Endothelial cell of umbilical vein (primary cell): ENCODE results near the gene DEFB131A. TPM values are rescaled to one million over a fixed set of nuclear protein-coding genes. Genes with fewer than 3 reads are reported as not detected.
"Not testable (repeated sequence)": the region's sequence is repeated elsewhere in the genome, so short reads cannot be mapped to it uniquely, and the experiment has no call there.

Source experiments
- BruUV-seq: library from RNA; stranded (reverse); fragments of 400-500 nt; replicated peaks from 2 replicates; lab custom pipeline; 2021; lab: Mats Ljungman, UMichigan
- CTCF ChIA-PET: fragments of 300-600, 350-600 bp; sonication (Branson Sonifier 250); formaldehyde crosslinking; loops from one replicate; lab custom pipeline; 2021; ENCODE audit warnings: antibody characterized with exemption, inconsistent platforms; lab: Charles Lee
- POLR2A ChIA-PET: fragments of 300-600, 350-600 bp; sonication (Branson Sonifier 250); formaldehyde crosslinking; loops from one replicate; lab custom pipeline; 2021; ENCODE audit warnings: antibody characterized with exemption, inconsistent platforms; lab: Charles Lee
- DNase-seq: peaks from one replicate; pipeline ENCODE4 v3.0.0-alpha.2; 2011; ENCODE audit warnings: low read depth, low spot score
- FAIRE-seq: peaks from 2 replicates; lab custom pipeline; 2011; peaks lifted over from hg19 to GRCh38; lab: Jason Lieb, UNC
- H2AFZ ChIP-seq: 2 replicates; pipeline ENCODE4 v1.6.0; 2012; ENCODE audit warnings: low read depth, low read length, control low read depth, inconsistent platforms
- H3K27ac ChIP-seq: 2 replicates; pipeline ENCODE4 v1.5.1; 2011; ENCODE audit warnings: low read depth, mild to moderate bottlenecking, control low read depth, low read length, moderate library complexity; ENCODE audit not compliant: insufficient read depth
- H3K27me3 ChIP-seq, 2 experiments: 2 replicates each; pipeline versions ENCODE4 v1.6.0 to v1.6.1; 2011; ENCODE audit warnings: low read length in 2 of 2, mixed read lengths in 1 of 2; ENCODE audit not compliant: control insufficient read depth in 2 of 2, insufficient read depth in 2 of 2
- H3K36me3 ChIP-seq, 2 experiments: 2 replicates in 1 of 2; 3 replicates in 1 of 2; pipeline ENCODE4 v1.5.1; 2011; ENCODE audit warnings: low read length in 2 of 2, mild to moderate bottlenecking in 1 of 2, moderate library complexity in 1 of 2; ENCODE audit not compliant: control insufficient read depth in 2 of 2, insufficient read depth in 2 of 2; ENCODE audit errors: extremely low read depth in 1 of 2
- H3K4me1 ChIP-seq: 3 replicates; pipeline ENCODE4 v1.5.1; 2011; ENCODE audit warnings: mild to moderate bottlenecking, low read length; ENCODE audit not compliant: control insufficient read depth, insufficient read depth; ENCODE audit errors: extremely low read depth
- H3K4me2 ChIP-seq: 2 replicates; pipeline ENCODE4 v1.6.1; 2011; ENCODE audit warnings: low read length, control low read depth, mixed read lengths; ENCODE audit not compliant: insufficient read depth
- H3K4me3 ChIP-seq, 3 experiments: fragments of 200-600 bp in 1 of 3; sonication (generic), shearing (Covaris generic) in 1 of 3; replicated peaks in 1 of 3; 2 replicates each; pipeline ENCODE4 v1.5.1; 2011 to 2016; ENCODE audit warnings: control low read depth in 3 of 3, low read length in 3 of 3, mild to moderate bottlenecking in 2 of 3, inconsistent platforms in 1 of 3, low read depth in 1 of 3, moderate library complexity in 1 of 3; ENCODE audit not compliant: insufficient read depth in 1 of 3
- H3K79me2 ChIP-seq: 2 replicates; pipeline ENCODE4 v1.6.0; 2012; ENCODE audit warnings: low read length, inconsistent platforms; ENCODE audit not compliant: control insufficient read depth, insufficient read depth
- H3K9ac ChIP-seq: replicated peaks from 2 replicates; pipeline ENCODE3; 2011; ENCODE audit warnings: low read length, control low read depth; ENCODE audit not compliant: insufficient read depth; ENCODE audit errors: extremely low read depth
- H3K9me1 ChIP-seq: replicated peaks from 3 replicates; pipeline ENCODE4 v1.6.0; 2011; ENCODE audit warnings: mild to moderate bottlenecking, low read length; ENCODE audit not compliant: control insufficient read depth, insufficient read depth; ENCODE audit errors: extremely low read depth
- H3K9me3 ChIP-seq: replicated peaks from 2 replicates; pipeline ENCODE4 v1.5.1; 2012; ENCODE audit warnings: low read length, inconsistent platforms; ENCODE audit not compliant: control insufficient read depth, insufficient read depth
- H4K20me1 ChIP-seq: replicated peaks from 2 replicates; pipeline ENCODE3; 2011; ENCODE audit warnings: mild to moderate bottlenecking, low read length; ENCODE audit not compliant: control insufficient read depth, insufficient read depth; ENCODE audit errors: extremely low read depth
- dilution Hi-C: fragments of 300-500 bp; cut with MboI; formaldehyde crosslinking; loops from one replicate; pipeline ENCODE4 v1.15.0; 2019; ENCODE audit warnings: low sequenced_read_pairs; ENCODE audit not compliant: extremely low pct_ligation_motif_present
- intact Hi-C: fragments of 100-400 bp; cut with micrococcal nuclease; formaldehyde crosslinking; loops from one replicate; pipeline ENCODE4 v1.10.0; 2022
- polyA plus RNA-seq, 4 experiments: library from polyadenylated mRNA; depleted of rRNA in 3 of 4; stranded (reverse) in 3 of 4; unstranded in 1 of 4; fragments of >200 nt; gene quantifications; 2 replicates each; pipeline versions ENCODE4 v1.2.1 to v1.2.3, GENCODE V29; 2011 to 2012; ENCODE audit warnings: missing spikeins in 1 of 4
- total RNA-seq: library from RNA; stranded (reverse); gene quantifications from 2 replicates; pipeline ENCODE4 v1.2.3, GENCODE V29; 2021

DEFB131A gene
- total and polyA plus RNA-seq, 2 donors (not counting 3 experiments of a cell fraction or from before 2014, with no cell fraction given): not detected

- FAIRE-seq, H3K79me2 ChIP-seq, H4K20me1 ChIP-seq, H3K9me3 ChIP-seq, H3K4me2 ChIP-seq, BruUV-seq, DNase-seq, POLR2A ChIA-PET, H3K4me3 ChIP-seq, H3K9me1 ChIP-seq, H3K27ac ChIP-seq, H3K4me1 ChIP-seq, H3K9ac ChIP-seq, dilution Hi-C loops, H2AFZ ChIP-seq, intact Hi-C loops, H3K27me3 ChIP-seq, CTCF ChIA-PET, H3K36me3 ChIP-seq: not testable (repeated sequence)
These were observed 42.7 kb downstream of the DEFB131A start for GRCh38 chr4:9486880-9487279.

DNA sequence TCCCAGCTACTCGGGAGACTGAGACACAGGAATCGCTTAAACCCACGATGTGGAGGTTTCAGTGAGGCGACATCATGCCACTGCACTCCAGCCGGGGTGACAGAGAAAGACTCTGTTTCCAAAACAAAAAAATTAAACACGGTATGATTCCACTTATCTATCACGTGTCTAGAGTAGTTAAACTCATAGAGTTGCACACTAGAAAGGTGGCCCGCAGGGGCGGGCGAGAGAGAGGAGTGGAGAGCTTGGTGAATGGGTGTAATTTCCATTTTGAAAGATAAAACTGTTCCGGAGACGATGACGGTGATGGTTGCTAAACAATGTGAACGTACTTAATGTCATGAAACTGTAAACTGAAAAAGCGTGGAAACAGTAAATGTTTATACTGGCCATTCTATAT is 44.6 kb downstream of the DEFB131A start:
- H3K27ac ChIP-seq, H3K4me2 ChIP-seq, POLR2A ChIA-PET, DNase-seq, BruUV-seq, H3K9me1 ChIP-seq, H3K27me3 ChIP-seq, CTCF ChIA-PET, H3K4me3 ChIP-seq, H3K9me3 ChIP-seq, dilution Hi-C loops, H3K4me1 ChIP-seq, H3K79me2 ChIP-seq, intact Hi-C loops, H3K9ac ChIP-seq, H2AFZ ChIP-seq, FAIRE-seq, H4K20me1 ChIP-seq, H3K36me3 ChIP-seq: not testable (repeated sequence)

DNA sequence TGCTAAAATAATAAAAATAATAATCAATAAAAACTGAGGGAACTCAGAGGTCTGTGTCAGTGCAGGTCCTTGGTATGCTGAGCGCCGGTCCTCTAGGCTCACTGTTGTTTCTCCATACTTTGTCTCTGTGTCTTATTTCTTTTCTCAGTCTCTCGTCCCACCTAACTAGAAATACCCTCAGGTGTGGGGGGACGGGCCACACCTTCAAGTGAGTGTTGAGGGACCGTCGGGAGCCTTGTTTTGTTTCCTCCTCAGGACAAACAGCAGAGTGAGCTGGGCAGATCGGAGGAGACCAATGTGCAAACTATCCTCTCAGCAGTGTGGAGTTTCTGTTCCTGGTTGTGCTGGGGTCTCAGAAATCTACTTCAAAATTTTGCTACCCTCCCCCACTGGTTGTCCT is 46.3 kb downstream of the DEFB131A start:
- H3K27me3 ChIP-seq, DNase-seq, BruUV-seq, H4K20me1 ChIP-seq, H3K36me3 ChIP-seq, CTCF ChIA-PET, dilution Hi-C loops, H3K4me2 ChIP-seq, POLR2A ChIA-PET, H2AFZ ChIP-seq, H3K4me1 ChIP-seq, H3K4me3 ChIP-seq, intact Hi-C loops, H3K9me1 ChIP-seq, H3K27ac ChIP-seq, H3K79me2 ChIP-seq, FAIRE-seq, H3K9me3 ChIP-seq, H3K9ac ChIP-seq: not testable (repeated sequence)

- H3K27ac ChIP-seq, FAIRE-seq, CTCF ChIA-PET, H4K20me1 ChIP-seq, H3K36me3 ChIP-seq, H3K9me1 ChIP-seq, H3K9me3 ChIP-seq, intact Hi-C loops, H3K27me3 ChIP-seq, H3K9ac ChIP-seq, dilution Hi-C loops, H3K4me3 ChIP-seq, H3K4me2 ChIP-seq, H3K4me1 ChIP-seq, H3K79me2 ChIP-seq, H2AFZ ChIP-seq, POLR2A ChIA-PET, BruUV-seq, DNase-seq: not testable (repeated sequence)
These were observed 46.8 kb downstream of the DEFB131A start for GRCh38 chr4:9490986-9491385.
